GM19397 (cell line): Measurements from ENCODE around the gene MYO5B.
"Not testable (repeated sequence)": the region's sequence is repeated elsewhere in the genome, so short reads cannot be mapped to it uniquely, and the experiment has no call there.

Source experiments
- ATAC-seq: cut with Tn5 transposase; IDR thresholded peaks from one replicate; pipeline ENCODE4 v1.9.1; 2021; ENCODE audit warnings: mild to moderate bottlenecking, moderate library complexity; ENCODE audit not compliant: unreplicated experiment

Gene MYO5B

GRCh38 chr18:49812286-49813068 lies 382.5 kb downstream of the MYO5B start:
- ATAC-seq = no peak

DNA sequence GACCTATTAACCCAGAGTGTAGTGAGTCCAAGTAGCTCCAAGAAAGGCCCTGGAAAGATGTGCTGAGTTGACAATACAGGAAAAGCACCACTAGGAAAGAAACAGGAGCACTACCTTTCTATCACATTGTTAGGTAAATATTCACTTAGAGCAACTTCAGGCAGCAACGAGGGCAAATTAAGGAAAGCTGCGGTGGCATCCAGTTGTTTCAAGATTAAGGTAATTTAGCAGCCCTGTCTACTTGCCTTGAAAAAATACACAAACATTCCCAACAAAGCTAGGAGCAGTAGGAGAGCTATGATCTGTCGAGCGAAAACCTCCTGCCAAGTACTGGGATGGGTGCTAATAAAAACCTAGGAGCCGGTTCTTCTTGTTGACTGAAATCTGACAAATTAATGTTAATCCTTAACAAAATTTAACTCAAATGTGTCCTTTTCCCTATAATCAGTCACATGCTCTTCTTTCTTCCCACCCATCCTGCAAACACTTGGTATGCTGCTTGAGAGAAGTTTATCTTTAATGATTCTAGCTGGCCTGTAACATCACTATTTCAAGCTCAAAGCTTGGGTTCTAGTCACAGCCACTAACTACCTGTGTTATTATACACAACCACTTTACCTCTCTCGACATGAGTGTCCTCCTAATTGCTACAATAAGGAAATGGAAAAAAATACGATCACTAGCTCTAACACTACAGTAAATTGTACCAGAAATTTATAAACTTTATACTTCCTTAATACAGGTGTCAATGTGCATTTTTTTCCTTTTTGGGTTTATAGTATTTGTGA lies 383.6 kb downstream of the MYO5B start:
- ATAC-seq = no peak

DNA sequence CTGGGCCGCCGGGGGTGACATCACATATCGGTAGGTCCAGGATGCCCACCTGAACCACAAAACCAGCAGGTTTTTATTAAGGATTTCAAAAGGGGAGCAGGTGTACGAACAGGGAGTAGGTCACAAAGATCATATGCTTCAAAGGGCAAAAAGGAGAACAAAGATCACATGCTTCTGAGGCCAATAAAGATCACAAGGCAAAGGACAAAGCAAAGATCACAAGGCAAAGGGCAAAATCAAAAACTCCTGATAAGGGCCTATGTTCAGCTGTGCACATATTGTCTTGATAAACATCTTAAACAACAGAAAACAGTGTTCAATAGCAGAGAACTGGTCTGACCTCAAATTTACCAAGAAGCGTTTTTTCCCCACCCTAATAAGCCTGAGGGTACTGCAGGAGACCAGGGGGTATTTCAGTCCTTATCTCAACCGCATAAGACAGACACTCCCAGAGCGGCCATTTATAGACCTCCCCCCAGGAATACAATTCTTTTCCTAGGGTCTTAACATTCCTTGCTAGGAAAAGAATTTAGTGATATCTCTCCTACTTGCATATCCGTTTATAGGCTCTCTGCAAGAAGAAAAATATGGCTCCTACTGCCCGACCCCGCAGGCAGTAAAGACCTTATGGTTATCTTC lies 386.3 kb downstream of the MYO5B start:
- ATAC-seq = not testable (repeated sequence)

DNA sequence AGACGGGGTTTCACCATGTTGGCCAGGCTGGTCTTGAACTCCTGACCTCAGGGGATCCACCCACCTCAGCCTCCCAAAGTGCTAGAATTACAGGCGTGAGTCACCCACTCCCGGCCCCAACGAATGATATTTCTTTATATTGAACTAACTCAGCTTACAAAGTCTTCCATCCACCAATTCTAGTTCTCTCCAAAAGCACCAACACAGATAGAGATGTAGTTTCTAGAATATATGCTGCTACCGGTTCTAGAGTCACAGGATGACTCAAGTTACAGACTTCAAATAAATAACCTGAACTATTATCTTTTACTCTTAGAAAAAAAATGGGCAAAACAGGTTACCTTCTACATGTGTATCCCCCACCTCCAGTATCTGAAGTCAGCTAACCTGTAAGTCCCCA lies 390.9 kb downstream of the MYO5B start:
- no peak for ATAC-seq

- no peak for ATAC-seq
Observed at GRCh38 chr18:49802623-49803022, 392.3 kb downstream of the MYO5B start.

GRCh38 chr18:49800491-49800890 lies 394.5 kb downstream of the MYO5B start:
- ATAC-seq = not testable (repeated sequence)

- not testable (repeated sequence) for ATAC-seq
Observed at GRCh38 chr18:49799806-49800205, 395.1 kb downstream of the MYO5B start.

GRCh38 chr18:49798001-49798400 lies 396.9 kb downstream of the MYO5B start:
- ATAC-seq = no peak

DNA sequence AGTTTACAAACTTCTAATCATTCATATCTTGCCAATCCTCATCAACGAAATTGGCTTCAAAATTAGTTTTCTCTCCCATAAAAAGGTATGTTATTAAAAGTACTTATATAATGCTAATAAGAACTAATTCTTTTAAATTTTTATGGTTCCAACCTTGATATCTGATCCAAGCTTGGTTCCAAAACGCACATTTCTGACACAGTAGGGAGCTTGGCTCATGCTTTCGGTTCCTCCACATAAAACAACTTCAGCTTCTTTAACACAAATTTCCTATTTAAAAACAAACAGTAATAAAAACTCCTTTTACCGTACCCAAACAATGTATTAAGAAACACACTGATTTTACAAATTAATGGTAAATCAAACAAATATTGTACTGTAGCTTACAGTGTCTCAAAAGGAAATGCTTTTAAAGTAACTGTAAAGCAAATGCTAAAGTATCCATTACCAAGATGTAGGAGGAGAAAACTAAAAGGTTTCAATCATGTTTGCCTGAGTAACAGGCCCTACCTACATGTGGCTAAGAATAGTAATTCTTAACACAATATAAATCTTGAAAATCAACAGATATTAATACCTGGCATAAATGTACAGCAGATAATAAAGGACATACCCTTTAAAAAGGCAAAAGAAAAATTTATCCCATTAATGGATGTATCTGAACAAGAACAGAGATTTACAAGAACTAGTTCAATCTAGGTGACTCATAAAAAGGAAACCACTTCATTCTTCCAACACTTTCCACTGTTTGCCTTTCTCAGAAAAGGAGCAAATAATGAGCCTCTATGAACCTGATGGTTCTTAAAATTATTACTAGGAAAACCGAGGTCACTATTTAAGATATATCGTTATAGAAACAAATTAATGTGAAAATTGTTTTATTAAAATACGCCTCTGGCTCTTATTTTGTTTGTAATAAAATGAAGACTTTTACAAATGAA lies 399.1 kb downstream of the MYO5B start:
- no peak for ATAC-seq

DNA sequence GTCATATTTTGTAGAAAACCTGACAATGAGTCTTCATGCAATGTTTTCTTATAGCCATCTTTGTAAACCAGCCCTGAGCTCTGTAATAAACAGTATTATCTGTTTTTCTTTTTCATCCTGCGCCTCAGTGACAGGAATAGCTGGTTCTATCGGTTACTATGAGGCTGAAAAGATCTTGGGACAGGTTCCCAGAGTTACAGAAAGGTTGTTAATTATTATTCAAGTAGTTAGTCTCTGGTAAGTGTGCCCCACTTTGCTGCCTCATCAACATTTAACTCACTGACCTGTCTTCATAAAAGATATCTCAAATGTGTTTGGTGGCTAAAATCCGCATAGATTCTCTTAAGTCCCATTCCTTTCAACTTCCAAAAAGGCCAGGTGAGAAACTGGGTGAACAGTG lies 400.2 kb downstream of the MYO5B start:
- ATAC-seq = no peak

GRCh38 chr18:49789560-49790134 lies 405.3 kb downstream of the MYO5B start:
- ATAC-seq = not testable (repeated sequence)

DNA sequence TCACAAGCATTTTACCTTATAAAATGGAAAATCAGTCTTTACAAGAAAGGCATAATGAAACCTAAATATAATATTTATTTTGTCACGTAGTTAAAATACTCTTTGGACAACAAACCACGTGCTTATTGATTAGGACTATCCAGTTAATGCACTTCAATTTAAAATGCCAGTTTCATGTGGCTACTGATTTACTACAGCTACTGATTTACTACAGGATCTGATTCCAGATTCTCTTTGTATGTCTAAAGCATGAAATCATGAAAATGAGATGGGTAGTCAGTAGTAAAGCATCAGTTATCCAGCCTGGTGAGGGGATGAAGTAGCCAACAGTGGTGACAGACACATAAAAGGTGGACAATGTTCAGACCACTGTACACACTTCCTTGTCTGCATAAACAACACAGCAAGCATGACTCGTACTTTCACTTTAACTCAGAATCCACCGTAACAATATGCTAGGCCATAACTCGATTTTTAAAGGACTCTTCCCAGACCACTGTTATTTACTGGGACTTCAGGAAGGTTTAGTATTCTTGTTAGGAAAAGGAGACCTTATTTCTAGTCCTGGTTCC lies 406.5 kb downstream of the MYO5B start:
- ATAC-seq = no peak

GRCh38 chr18:49786019-49786720 lies 408.8 kb downstream of the MYO5B start:
- ATAC-seq = no peak

- ATAC-seq = no peak
Observed at GRCh38 chr18:49784427-49785185, 410.3 kb downstream of the MYO5B start.

- not testable (repeated sequence) for ATAC-seq
Observed at GRCh38 chr18:49783631-49784030, 411.3 kb downstream of the MYO5B start.

DNA sequence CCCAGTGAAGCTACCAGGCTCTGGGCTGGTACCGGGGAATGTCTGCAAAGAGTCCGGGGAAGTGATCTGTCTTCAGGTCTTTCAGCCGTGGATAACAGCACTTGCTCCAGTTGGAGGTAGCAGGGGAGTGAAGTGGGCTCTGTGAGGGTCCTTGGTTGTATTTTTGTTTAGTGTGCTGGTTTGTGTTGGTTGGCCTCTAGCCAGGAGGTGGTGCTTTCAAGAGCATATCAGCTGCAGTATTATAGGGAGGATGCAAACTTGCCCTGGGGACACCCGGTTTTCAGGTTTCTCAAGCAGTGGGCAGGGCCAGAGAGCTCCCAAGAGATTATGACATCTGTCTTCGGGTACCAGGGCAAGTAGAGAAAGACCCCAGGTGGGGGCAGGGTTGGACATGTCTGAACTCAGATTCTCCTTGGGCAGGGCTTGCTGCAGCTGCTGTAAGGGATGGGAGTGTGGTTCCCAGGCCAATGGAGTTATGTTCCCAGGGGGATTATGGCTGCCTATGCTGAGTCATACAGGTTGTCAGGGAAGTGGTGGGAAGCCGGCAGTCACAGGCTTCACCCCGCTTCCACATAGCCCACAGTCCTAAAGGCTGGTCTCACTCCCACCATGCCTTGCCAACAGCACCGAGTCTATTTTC lies 416.0 kb downstream of the MYO5B start:
- ATAC-seq = no peak
